Measurements from ENCODE around the gene NHS. TPM values are rescaled to one million over a fixed set of nuclear protein-coding genes. Genes with fewer than 3 reads are reported as not detected.

The NHS gene
- total and polyA plus RNA-seq, 3 donors from 2014 or later = 4.8 to 25.7 (median 21.8) TPM

DNA sequence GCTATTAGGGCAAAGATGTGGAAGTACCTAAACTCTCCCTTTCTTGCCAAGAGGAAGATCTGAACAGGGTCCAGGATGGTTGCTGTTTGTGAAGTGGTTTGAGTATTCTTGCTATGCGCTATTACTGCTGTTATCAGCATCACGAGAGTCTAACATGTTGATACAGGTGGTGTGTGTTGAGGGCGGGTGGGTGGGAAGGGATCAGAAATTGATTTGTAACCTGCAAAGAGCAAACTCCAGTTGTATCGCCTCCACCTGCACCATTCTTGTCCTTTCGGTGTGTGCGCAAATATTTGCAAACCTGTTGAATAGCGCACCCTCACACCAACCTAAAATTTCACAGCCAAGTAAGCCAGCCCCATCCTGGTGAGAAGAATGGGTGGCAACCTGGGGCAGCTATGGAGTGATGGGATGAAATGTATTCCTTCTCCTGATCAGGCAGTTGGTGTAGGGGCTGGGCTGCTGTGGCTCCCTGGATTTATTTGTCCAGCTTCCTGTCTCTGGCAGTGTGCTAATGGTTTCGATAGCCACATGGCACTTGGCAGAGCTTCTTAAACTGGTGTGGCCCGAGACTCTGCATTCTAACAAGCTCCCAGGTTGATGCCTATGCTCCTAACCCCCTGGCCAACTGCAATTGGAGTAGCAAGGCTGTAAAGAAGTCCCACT lies 259.7 kb downstream of the NHS start:
- intact Hi-C loops (cut with DNase I; ENCODE audit: low total_unique reads) = no loop called here
- 92 to 100% methylated on average over 5 to 9 of the region's 9 CpGs for WGBS, 2 donors
- H3K27ac ChIP-seq = no peak overlapping the region

DNA sequence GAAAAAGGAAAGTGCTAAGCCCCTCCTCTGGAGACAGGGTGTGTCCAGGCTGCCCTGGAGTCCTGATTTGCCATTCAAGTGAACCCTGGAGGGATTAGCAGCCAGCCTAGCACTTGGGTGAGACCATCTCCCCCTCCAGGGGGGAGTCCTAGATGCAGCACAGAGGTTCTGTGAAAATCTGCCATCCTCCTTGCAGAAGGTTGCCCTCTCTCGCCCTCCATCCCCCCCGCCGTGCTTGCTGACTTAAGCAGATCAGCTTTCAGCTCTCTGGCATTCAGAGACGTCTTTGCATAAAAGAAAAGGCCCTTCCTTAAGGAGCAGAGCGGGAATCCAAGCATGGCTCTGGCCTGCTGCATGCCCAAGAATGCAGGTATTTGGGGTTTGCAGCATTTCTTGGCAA lies 260.2 kb downstream of the NHS start:
- TF ChIP-seq POLR2A (IDR thresholded peaks at IDR 0.05) = no peak
- TF ChIP-seq, protein P1, sequence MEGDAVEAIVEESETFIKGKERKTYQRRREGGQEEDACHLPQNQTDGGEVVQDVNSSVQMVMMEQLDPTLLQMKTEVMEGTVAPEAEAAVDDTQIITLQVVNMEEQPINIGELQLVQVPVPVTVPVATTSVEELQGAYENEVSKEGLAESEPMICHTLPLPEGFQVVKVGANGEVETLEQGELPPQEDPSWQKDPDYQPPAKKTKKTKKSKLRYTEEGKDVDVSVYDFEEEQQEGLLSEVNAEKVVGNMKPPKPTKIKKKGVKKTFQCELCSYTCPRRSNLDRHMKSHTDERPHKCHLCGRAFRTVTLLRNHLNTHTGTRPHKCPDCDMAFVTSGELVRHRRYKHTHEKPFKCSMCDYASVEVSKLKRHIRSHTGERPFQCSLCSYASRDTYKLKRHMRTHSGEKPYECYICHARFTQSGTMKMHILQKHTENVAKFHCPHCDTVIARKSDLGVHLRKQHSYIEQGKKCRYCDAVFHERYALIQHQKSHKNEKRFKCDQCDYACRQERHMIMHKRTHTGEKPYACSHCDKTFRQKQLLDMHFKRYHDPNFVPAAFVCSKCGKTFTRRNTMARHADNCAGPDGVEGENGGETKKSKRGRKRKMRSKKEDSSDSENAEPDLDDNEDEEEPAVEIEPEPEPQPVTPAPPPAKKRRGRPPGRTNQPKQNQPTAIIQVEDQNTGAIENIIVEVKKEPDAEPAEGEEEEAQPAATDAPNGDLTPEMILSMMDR (IDR thresholded peaks at IDR 0.05) = no peak
- no peaks in the 10 kb centered on the region for H3K27me3 ChIP-seq
- DNase-seq = no peak
- no peak overlapping the region for H3K27ac ChIP-seq
- H3K9me3 ChIP-seq = no peaks in the 10 kb centered on the region
- H3K4me3 ChIP-seq = no peak overlapping the region
- 66 to 100% methylated on average over 1 to 5 of the region's 5 CpGs for WGBS, 2 donors
- intact Hi-C loops (cut with DNase I; ENCODE audit: low total_unique reads) = no loop called here
- H3K36me3 ChIP-seq (ENCODE audit: low read depth, missing control alignments) = no peaks in the 10 kb centered on the region
- H3K4me1 ChIP-seq = no peaks in the 10 kb centered on the region

More for the DNA sequence above, 259.7 kb downstream of the NHS start:
- H3K9me3 ChIP-seq = no peaks in the 10 kb centered on the region
- no peaks in the 10 kb centered on the region for H3K4me1 ChIP-seq
- H3K36me3 ChIP-seq (ENCODE audit: low read depth, missing control alignments) = no peaks in the 10 kb centered on the region
- DNase-seq = no peak
- H3K4me3 ChIP-seq = no peak overlapping the region
- TF ChIP-seq POLR2A (IDR thresholded peaks at IDR 0.05) = no peak
- TF ChIP-seq, protein P1 (IDR thresholded peaks at IDR 0.05) = no peak
- H3K27me3 ChIP-seq = no peaks in the 10 kb centered on the region

DNA sequence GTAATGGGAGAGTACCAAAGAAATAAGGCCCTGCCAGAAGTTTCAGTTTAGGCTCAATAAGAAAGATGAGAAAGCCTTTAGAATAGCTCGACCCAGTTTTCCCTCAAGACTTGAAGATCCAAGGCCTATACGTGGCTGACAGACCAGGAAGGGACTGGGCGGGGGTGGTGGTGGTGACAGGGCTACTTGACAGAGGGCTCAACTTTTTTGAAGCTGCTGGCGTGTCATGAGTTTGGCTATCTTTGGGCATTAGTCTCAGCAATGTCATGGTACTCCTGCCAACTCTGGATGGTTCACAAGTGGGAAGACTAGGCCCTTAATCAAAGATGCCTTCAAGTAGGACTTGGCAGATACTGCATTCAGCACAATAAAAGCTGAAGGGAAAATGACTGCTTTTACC lies 262.2 kb downstream of the NHS start:
- Histone ChIP-seq H3K27ac (no peak overlapping the region), H3K4me3 (no peak overlapping the region), H3K9me3 (no peaks in the 10 kb centered on the region), H3K27me3 (no peaks in the 10 kb centered on the region), H3K4me1 (no peaks in the 10 kb centered on the region), H3K36me3 (ENCODE audit: low read depth, missing control alignments) (no peaks in the 10 kb centered on the region)
- no peak for DNase-seq
- intact Hi-C loops (cut with DNase I; ENCODE audit: low total_unique reads) = no loop called here
- TF ChIP-seq, protein P1 (IDR thresholded peaks at IDR 0.05) = no peak
- no peak for TF ChIP-seq POLR2A (IDR thresholded peaks at IDR 0.05)
- 80 to 90% methylated on average over 1 to 4 of the region's 4 CpGs for whole genome bisulfite sequencing, 2 donors

DNA sequence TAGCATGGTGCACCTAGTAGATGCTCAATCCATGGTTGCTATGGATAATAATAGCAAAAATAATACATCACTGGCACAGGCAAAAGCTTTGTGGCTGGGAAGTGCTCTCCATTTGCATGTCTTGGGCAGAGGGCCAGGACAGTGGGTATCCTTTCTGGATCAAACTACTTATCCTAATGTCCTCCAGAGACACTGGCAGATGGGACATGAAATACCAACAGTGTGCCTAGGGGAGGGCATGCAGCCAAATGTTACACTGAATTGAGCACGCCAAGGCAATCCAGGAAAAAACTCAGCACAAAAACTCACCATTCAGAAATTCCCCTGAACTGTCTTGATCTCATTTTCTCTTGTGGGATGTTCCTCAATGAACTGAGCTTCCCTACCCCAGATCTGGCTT lies 263.7 kb downstream of the NHS start:
- WGBS, 2 donors = 29% methylated on average over 1 of the region's 1 CpG; no CpG with 5 or more reads in 1 of the 2 donors
- Histone ChIP-seq H3K4me1 (no peaks in the 10 kb centered on the region), H3K27ac (no peak overlapping the region), H3K9me3 (no peaks in the 10 kb centered on the region), H3K36me3 (ENCODE audit: low read depth, missing control alignments) (no peaks in the 10 kb centered on the region), H3K4me3 (no peak overlapping the region), H3K27me3 (no peaks in the 10 kb centered on the region)
- no peak for DNase-seq
- no peak for TF ChIP-seq POLR2A (IDR thresholded peaks at IDR 0.05)
- TF ChIP-seq, protein P1 (IDR thresholded peaks at IDR 0.05) = no peak
- intact Hi-C loops (cut with DNase I; ENCODE audit: low total_unique reads) = no loop called here

DNA sequence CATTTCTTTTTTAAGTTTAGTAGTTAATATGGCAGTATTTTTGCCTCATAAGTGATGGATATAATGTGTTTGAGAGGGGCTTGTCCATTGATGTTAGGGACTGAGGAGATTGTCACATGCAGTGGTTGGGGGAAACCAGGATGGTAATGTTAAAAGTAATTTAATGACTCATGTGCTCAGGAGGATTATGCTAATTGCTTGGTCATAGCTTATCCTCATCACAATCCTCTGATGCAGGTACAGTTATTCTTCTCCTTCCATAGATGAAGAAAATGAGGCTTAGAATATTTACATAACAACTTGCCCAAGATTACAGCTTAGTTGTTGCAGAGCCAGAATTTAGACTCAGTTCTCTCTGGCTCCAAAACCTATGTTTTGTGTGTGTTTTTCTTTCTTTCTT lies 267.9 kb downstream of the NHS start:
- TF ChIP-seq, protein P1 (IDR thresholded peaks at IDR 0.05) = no peak
- TF ChIP-seq POLR2A (IDR thresholded peaks at IDR 0.05) = no peak
- Histone ChIP-seq H3K9me3 (no peaks in the 10 kb centered on the region), H3K27me3 (no peaks in the 10 kb centered on the region), H3K36me3 (ENCODE audit: low read depth, missing control alignments) (no peaks in the 10 kb centered on the region), H3K4me1 (no peaks in the 10 kb centered on the region), H3K4me3 (no peak overlapping the region), H3K27ac (no peak overlapping the region)
- intact Hi-C loops (cut with DNase I; ENCODE audit: low total_unique reads) = no loop called here
- no peak for DNase-seq
